Vagina (tissue), 2 donors: ENCODE results near the gene PDLIM4. TPM values are rescaled to one million over a fixed set of nuclear protein-coding genes. Genes with fewer than 3 reads are reported as not detected.

Experiments
- DNase-seq, 2 donors: peaks; one replicate each; pipeline ENCODE4 v3.0.0-alpha.2; 2017; ENCODE audit errors: extremely low spot score in 2 of 2
- H3K27ac ChIP-seq: fragments of 200-600 bp; sonication (generic); one replicate; pipeline ENCODE4 v1.5.1; 2019
- H3K27me3 ChIP-seq: fragments of 200-600 bp; sonication (generic); one replicate; pipeline ENCODE4 v1.5.1; 2019
- H3K36me3 ChIP-seq, 2 donors: fragments of 200-600 bp; sonication (generic); one replicate each; pipeline ENCODE4 v1.5.1; 2017 to 2019
- H3K4me1 ChIP-seq: fragments of 200-600 bp; sonication (generic); one replicate; pipeline ENCODE4 v1.5.1; 2019
- H3K4me3 ChIP-seq, 2 donors: fragments of 200-600 bp; sonication (generic); 1 replicate in 1 of 2; 2 replicates in 1 of 2; pipeline ENCODE4 v1.5.1; 2016 to 2019
- H3K9me3 ChIP-seq: fragments of 200-600 bp; sonication (generic); one replicate; pipeline ENCODE4 v1.5.1; 2019
- POLR2A ChIP-seq, 2 donors: fragments of 450-650 bp; IDR thresholded peaks; one replicate each; pipeline ENCODE4 v1.6.1; 2017; ENCODE audit warnings: antibody characterized with exemption in 2 of 2, mild to moderate bottlenecking in 2 of 2, moderate library complexity in 2 of 2
- POLR2AphosphoS5 ChIP-seq, 2 donors: sonication (generic); formaldehyde crosslinking; IDR thresholded peaks; one replicate each; pipeline ENCODE4 v1.9.0; 2017; ENCODE audit warnings: antibody characterized with exemption in 2 of 2, mild to moderate bottlenecking in 2 of 2, low read depth in 1 of 2; ENCODE audit not compliant: insufficient read depth in 1 of 2
- intact Hi-C: fragments of 100-400 bp; cut with DNase I; formaldehyde crosslinking; loops from one replicate; pipeline ENCODE4 v1.15.1; 2023
- total RNA-seq: library from RNA; depleted of rRNA; stranded (reverse); fragments of >200 nt; gene quantifications from one replicate; pipeline ENCODE4 v1.2.3, GENCODE V29; 2016
- TF ChIP-seq, protein P1 (sequence below), 3 experiments: fragments of 450-650 bp in 2 of 3; fragments of 200-600 bp in 1 of 3; sonication (generic) in 1 of 3; IDR thresholded peaks; one replicate each; pipeline ENCODE4 v1.5.1; 2017 to 2019; ENCODE audit warnings: antibody characterized with exemption in 3 of 3, mild to moderate bottlenecking in 2 of 3, moderate library complexity in 2 of 3

The PDLIM4 gene
- total RNA-seq, 1 donor from 2014 or later = 76.4 TPM

DNA sequence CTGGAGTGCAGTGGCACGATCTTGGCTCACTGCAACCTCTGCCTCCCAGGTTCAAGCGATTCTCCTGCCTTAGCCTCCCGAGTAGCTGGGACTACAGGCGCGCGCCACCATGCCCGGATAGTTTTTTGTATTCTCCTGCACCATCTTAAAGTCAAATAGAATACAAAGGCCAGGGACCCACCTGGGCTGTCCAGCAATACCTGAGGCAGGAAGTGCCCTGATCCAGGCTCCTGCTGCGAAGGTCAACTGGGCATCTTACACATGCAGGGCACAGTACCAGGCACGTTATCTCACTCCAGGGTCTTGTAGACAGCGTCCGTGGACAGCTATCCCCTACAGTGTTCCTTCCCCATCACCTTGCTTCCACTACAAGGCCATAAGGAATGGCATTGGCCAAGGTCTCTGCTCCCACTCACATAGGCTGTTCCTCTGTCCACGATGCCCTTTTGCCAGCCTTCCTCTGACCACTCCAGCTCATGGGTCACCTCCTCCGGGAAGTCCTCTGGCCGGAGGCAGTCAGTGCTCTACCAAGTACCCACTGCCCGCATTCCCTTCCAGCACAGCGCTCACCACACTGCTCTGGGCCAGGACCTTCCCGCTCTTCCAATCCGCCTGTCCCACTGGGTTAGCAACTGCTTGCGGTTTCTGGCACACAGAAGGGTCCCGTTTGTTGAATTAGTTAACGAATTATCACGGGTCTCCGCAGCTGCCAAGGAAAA, 30.8 kb upstream of the PDLIM4 start:
- TF ChIP-seq, protein P1, sequence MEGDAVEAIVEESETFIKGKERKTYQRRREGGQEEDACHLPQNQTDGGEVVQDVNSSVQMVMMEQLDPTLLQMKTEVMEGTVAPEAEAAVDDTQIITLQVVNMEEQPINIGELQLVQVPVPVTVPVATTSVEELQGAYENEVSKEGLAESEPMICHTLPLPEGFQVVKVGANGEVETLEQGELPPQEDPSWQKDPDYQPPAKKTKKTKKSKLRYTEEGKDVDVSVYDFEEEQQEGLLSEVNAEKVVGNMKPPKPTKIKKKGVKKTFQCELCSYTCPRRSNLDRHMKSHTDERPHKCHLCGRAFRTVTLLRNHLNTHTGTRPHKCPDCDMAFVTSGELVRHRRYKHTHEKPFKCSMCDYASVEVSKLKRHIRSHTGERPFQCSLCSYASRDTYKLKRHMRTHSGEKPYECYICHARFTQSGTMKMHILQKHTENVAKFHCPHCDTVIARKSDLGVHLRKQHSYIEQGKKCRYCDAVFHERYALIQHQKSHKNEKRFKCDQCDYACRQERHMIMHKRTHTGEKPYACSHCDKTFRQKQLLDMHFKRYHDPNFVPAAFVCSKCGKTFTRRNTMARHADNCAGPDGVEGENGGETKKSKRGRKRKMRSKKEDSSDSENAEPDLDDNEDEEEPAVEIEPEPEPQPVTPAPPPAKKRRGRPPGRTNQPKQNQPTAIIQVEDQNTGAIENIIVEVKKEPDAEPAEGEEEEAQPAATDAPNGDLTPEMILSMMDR (IDR thresholded peaks at IDR 0.05) = no peak
- TF ChIP-seq POLR2AphosphoS5 (IDR thresholded peaks at IDR 0.05; ENCODE audit: insufficient read depth in 1 of 2, low read depth in 1 of 2) (no peak), POLR2A (IDR thresholded peaks at IDR 0.05) (no peak)
- no peaks in the 10 kb centered on the region for H3K9me3 ChIP-seq
- peak; percentile 84 for DNase-seq
- peak overlapping the region; percentile 74 to 79 for H3K4me3 ChIP-seq
- peaks cover 61% of the 10 kb centered on the region for H3K4me1 ChIP-seq
- H3K27me3 ChIP-seq = no peaks in the 10 kb centered on the region
- intact Hi-C loops = loop anchor here (10.0 kb wide), 1 partner anchor 68 kb away; the partner anchor contains the start of gene SLC22A4
- H3K27ac ChIP-seq = peak overlapping the region; percentile 98
- H3K36me3 ChIP-seq = no peaks in the 10 kb centered on the region

DNA sequence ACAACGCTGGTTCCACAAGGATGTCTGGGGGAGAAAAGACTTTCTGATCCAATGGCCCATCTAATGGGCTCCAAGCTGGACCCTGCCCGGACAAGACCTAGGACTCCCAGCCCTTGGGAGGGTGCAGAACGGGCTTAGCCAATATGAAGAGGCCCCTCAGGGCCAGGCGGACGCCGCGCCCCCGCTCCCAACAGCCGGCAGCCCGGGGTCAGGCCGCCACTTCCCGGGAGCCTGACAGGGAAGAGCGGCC, 30.3 kb upstream of the PDLIM4 start:
- Histone ChIP-seq H3K9me3 (no peaks in the 10 kb centered on the region), H3K27me3 (no peaks in the 10 kb centered on the region), H3K4me3 (peak overlapping the region; percentile 74 to 79), H3K4me1 (peaks cover 56% of the 10 kb centered on the region), H3K27ac (peak overlapping the region; percentile 98), H3K36me3 (no peaks in the 10 kb centered on the region)
- peak in 1 of 2 donors; percentile 84 for DNase-seq
- intact Hi-C loops = loop anchor here (10.0 kb wide), 1 partner anchor 68 kb away; the partner anchor contains the start of gene SLC22A4
- TF ChIP-seq POLR2AphosphoS5 (IDR thresholded peaks at IDR 0.05; ENCODE audit: insufficient read depth in 1 of 2, low read depth in 1 of 2) (peak in 1 of 2 donors; percentile 55), POLR2A (IDR thresholded peaks at IDR 0.05) (no peak)
- TF ChIP-seq, protein P1 (IDR thresholded peaks at IDR 0.05) = no peak

DNA sequence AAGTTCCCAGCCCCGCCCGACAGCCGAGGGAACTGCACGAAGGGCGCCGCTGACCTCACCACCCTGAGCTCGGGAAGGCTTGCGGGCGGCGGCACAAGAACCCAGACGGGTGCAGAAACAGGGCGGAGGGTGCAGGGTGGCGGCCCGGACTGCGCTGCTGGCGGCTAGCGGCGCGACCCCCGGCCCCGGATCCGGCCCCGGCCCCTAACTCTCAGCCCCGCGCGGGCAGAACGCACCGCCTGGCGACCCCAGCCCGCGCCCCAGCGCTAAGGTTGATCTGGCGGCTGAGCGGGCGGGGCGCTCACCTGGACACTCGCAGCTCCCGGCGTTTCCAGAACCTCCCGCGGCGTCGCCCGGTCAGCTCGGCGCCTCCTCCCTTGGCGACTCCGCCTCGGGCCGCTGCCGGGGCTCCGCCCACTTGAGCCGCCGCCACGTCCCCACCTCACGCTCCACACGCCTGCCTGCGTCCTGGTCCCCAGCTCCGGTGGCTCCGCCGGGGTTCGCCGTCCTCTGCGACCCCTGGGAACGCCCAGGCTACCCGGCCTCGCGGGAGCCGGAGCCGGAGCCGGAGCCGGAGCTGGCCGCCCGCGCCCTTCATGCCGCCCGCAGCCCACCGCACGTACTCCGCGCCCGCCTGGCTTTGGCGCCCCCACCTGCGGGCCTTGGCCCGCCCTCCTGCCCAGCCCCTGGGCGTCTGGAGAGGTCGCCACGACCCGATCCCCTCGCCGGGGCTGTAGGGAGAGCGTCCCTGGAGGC, 29.8 kb upstream of the PDLIM4 start, which contains the start of gene P4HA2:
Gene P4HA2, minus strand, starts transcription at position 369 of the 756 bp plus-strand sequence. CDS start 9,227 bp downstream, outside the sequence.
- H3K27me3 ChIP-seq = no peaks in the 10 kb centered on the region
- TF ChIP-seq POLR2A (IDR thresholded peaks at IDR 0.05) (peak in 1 of 2 donors; percentile 47), POLR2AphosphoS5 (IDR thresholded peaks at IDR 0.05; ENCODE audit: insufficient read depth in 1 of 2, low read depth in 1 of 2) (peak in 1 of 2 donors; percentile 56)
- TF ChIP-seq, protein P1 (IDR thresholded peaks at IDR 0.05) = peak in 1 of 3 experiments; percentile 3
- peak within 1 kb of the TSS; percentile 74 to 79 for H3K4me3 ChIP-seq
- intact Hi-C loops = loop anchor here (10.0 kb wide), 1 partner anchor 67 kb away; the partner anchor contains the start of gene SLC22A4
- peak in 1 of 2 donors; percentile 87 for DNase-seq
- no peaks in the 10 kb centered on the region for H3K36me3 ChIP-seq
- peak within 1 kb of the TSS; percentile 98 for H3K27ac ChIP-seq
- H3K9me3 ChIP-seq = no peaks in the 10 kb centered on the region
- H3K4me1 ChIP-seq = peaks cover 51% of the 10 kb centered on the region

DNA sequence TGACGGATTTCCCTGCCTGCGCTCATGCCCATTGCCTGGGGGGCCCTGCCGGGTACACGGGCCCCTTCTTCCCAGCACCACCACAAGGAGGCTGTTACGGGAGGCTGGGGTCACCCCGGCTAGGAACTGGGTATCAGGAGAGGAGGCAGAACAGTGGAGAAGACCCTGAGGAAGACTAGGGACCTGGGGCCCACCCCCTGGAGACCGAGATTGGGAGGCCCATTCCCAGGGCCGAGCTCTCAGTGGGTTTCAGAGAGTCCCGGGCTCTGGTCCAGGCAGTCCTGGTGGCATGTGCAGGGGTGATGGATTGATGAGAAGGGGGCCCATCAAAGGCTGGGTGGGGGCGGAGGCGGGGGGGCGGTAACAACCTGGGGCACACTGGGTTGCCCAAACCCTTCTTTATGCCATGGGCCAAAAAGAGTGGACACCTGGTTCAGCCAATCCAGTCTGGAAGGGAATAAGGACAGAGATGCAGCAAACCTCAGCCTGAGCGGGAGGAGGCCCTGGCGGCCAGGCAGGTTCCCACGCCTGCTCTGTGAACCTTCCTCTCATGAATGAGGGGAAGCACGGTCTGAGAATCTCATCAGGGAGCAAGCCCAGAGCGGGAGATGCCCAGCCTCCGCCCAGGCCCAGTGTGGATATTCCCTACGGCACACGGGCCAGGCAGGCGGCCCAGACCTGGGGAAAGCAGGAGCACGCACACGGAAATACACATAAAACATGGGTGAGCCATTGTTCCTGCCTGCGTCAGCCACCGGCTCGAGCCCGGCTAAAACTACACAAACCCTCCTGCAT, 29.1 kb upstream of the PDLIM4 start:
- intact Hi-C loops = loop anchor here (10.0 kb wide), 1 partner anchor 66 kb away; the partner anchor contains the start of gene SLC22A4
- Histone ChIP-seq H3K4me3 (peak overlapping the region; percentile 74 to 79), H3K4me1 (peaks cover 44% of the 10 kb centered on the region), H3K9me3 (no peaks in the 10 kb centered on the region), H3K36me3 (no peaks in the 10 kb centered on the region), H3K27me3 (no peaks in the 10 kb centered on the region), H3K27ac (peak overlapping the region; percentile 98)
- TF ChIP-seq, protein P1 (IDR thresholded peaks at IDR 0.05) = no peak
- TF ChIP-seq POLR2A (IDR thresholded peaks at IDR 0.05) (no peak), POLR2AphosphoS5 (IDR thresholded peaks at IDR 0.05; ENCODE audit: insufficient read depth in 1 of 2, low read depth in 1 of 2) (no peak)
- peak in 1 of 2 donors; percentile 84 for DNase-seq
